ENCODE measurements around the gene SOX13.

The SOX13 gene

DNA sequence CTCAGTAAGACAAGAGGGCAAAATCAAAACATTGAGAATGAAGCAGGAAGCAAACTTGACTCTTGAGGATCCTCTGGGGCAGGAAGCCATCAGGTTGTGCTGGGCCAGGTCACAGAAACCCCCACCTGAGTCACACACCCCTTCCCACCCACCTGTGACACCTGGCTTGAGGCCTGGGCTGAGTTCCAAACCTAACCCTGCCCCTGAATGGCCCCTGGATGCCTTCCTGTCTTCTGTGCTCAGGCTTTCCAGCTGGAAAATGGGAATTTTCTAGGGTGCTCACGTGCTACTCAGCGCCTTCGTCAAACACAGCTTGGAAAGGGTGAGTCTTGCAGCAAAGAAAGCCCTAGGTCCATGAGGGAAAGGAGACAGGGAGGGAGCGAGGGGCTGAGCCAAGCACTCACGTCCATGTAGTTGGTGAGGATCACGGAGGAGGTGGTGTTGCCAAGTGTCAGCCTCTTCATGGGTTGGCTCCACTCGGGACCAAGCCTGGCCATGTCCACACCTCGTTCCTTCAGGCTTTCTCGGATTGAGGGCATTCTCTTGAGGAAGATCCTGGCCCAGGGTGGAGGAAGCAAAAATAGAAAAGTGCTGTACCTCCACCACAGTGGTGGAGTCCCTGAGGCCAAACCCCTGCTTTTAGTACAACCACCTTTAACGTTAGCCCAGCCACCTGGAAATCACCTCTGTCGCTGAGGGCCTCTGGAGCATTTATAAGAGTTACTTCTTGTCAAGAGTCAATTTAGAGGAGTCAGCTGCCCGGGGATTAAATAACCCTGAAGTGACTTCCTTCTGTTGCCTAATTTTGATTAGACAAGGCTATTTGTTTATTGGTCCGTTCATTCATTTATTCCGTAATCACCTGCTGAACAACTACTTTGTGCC is 88.9 kb downstream of the SOX13 start:
- H3K36me3 Mint-ChIP-seq (ENCODE audit: low read depth), result no peaks in the 10 kb centered on the region
- H3K4me1 Mint-ChIP-seq (ENCODE audit: low read depth), result no peaks in the 10 kb centered on the region
- DNase-seq (ENCODE audit: low spot score), result no peak
- peaks cover 2% of the 10 kb centered on the region for H3K27me3 Mint-ChIP-seq (ENCODE audit: low read depth)
- H3K27ac Mint-ChIP-seq, result no peak overlapping the region
- no peaks in the 10 kb centered on the region for H3K9me3 Mint-ChIP-seq
- H3K4me3 Mint-ChIP-seq, result no peak overlapping the region

DNA sequence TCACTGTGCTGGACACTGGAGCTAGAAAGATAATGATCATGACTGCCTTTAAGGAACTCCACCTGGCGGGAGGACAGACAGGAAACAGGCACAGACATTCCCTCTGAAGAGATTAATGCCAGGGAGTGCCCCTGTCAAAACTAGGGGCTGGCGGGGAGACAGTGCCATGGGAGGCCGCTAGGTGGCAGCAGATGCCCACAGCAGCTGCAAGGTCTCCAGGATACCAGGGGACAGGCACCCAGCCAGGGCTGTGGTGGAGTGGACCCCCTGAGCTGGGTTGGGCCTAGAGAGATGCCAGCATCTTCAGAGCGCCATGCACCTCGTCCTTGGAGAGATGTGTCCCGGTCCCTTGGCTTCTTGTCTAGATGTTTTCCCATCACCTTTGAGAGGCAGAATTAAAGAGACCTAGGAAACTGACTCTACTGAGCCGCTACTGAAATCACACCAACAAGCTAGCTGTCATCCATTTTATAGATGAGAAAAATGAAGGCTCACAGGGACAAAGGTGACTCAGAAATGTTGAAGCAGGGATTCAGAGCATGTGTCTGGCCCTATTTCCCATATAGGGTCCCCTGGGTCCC is 89.7 kb downstream of the SOX13 start:
- Mint-ChIP-seq H3K4me3 (no peak overlapping the region), H3K9me3 (peaks cover 6% of the 10 kb centered on the region), H3K27me3 (ENCODE audit: low read depth) (peaks cover 2% of the 10 kb centered on the region), H3K36me3 (ENCODE audit: low read depth) (no peaks in the 10 kb centered on the region), H3K4me1 (ENCODE audit: low read depth) (no peaks in the 10 kb centered on the region), H3K27ac (no peak overlapping the region)
- peak; percentile 64 for DNase-seq (ENCODE audit: low spot score)

DNA sequence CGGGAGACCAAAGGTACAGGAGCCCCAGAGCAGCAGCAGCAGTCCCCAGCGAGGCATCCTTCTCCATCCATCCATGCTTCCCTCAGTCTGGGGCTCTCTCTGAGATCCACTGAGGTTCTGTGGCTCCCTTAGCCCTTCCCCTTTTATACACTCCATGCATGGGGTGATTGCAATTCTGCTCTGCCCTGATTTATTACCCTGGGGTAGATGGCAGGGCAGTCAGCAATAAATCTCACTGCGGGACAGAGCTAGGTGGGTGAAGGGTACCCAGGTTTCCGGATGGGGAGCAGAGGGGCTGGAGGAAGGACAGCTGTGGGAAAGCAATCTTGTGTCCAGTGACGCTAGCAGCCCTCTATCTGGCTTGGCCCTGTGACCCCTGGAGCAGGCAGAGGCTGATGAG is 93.3 kb downstream of the SOX13 start, which contains the start of gene REN:
Gene REN, minus strand, starts transcription at position 119 of the 400 bp plus-strand sequence. Its CDS starts 44 bp downstream, at position 75.
- Mint-ChIP-seq H3K4me3 (no peak within 1 kb of the TSS), H3K27me3 (ENCODE audit: low read depth) (peaks cover 2% of the 10 kb centered on the region), H3K36me3 (ENCODE audit: low read depth) (no peaks in the 10 kb centered on the region), H3K27ac (no peak within 1 kb of the TSS), H3K9me3 (peaks cover 34% of the 10 kb centered on the region), H3K4me1 (ENCODE audit: low read depth) (no peaks in the 10 kb centered on the region)
- no peak for DNase-seq (ENCODE audit: low spot score)

DNA sequence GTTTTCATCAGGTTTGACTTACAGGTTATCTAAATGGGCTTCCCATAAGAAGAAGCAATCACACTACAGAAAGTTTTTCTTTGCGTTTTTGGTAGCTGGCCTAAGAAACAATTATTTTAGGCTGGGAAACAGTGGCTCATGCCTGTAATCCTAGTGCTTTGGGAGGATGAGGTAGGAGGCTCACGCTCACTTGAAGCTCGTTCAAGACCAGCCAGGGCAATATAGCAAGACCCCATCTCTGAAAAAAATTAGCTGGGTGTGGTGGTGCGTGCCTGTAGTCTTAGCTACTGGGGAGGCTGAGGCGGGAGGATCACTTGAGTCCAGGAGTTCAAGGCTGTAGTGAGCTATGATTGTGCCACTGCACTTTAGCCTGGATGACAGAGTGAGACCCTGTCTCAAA is 94.8 kb downstream of the SOX13 start:
- Mint-ChIP-seq H3K27me3 (ENCODE audit: low read depth) (no peaks in the 10 kb centered on the region), H3K36me3 (ENCODE audit: low read depth) (no peaks in the 10 kb centered on the region), H3K4me1 (ENCODE audit: low read depth) (no peaks in the 10 kb centered on the region), H3K27ac (no peak overlapping the region), H3K4me3 (no peak overlapping the region), H3K9me3 (peaks cover 46% of the 10 kb centered on the region)
- no peak for DNase-seq (ENCODE audit: low spot score)

GRCh38 chr1:204169858-204170257 is 96.9 kb downstream of the SOX13 start:
- no peak overlapping the region for H3K27ac Mint-ChIP-seq
- no peaks in the 10 kb centered on the region for H3K4me1 Mint-ChIP-seq (ENCODE audit: low read depth)
- no peak for DNase-seq (ENCODE audit: low spot score)
- H3K4me3 Mint-ChIP-seq, result no peak overlapping the region
- peaks cover 50% of the 10 kb centered on the region for H3K9me3 Mint-ChIP-seq
- no peaks in the 10 kb centered on the region for H3K36me3 Mint-ChIP-seq (ENCODE audit: low read depth)
- H3K27me3 Mint-ChIP-seq (ENCODE audit: low read depth), result no peaks in the 10 kb centered on the region

DNA sequence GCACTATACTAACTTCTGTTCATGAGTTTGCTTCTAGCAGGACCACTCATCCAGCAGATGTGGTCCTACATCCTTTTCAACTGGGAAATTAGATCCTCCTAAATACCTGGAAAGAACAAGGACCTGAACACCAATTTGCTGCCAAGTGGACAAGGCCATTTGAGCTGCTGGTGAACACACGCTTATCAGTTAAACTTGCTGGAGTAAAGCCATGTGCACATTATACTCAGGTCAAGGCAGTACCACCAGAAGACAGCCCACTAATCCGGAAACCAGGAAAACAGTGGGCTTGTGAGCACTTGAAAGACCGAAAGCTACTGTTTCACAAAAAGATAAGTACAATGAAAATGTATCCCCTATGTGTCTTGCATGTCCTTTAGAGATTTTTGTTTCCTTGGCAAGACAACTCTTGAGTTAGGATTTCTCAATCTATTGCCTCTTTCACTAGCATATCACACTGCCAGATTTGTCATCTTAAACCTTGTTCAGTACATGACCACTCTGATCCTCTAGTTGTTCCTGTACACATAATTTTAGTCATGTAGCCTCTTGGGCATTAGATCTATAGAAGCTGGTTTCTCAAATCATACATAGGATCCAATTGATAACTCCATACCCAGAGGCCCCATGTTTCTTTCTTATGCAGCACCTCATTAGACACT is 97.7 kb downstream of the SOX13 start:
- Mint-ChIP-seq H3K4me1 (ENCODE audit: low read depth) (no peaks in the 10 kb centered on the region), H3K27ac (no peak overlapping the region), H3K4me3 (no peak overlapping the region), H3K36me3 (ENCODE audit: low read depth) (no peaks in the 10 kb centered on the region), H3K27me3 (ENCODE audit: low read depth) (no peaks in the 10 kb centered on the region), H3K9me3 (peaks cover 50% of the 10 kb centered on the region)
- DNase-seq (ENCODE audit: low spot score), result no peak

- Mint-ChIP-seq H3K4me3 (no peak overlapping the region), H3K9me3 (peaks cover 50% of the 10 kb centered on the region), H3K27me3 (ENCODE audit: low read depth) (no peaks in the 10 kb centered on the region), H3K27ac (no peak overlapping the region), H3K36me3 (ENCODE audit: low read depth) (no peaks in the 10 kb centered on the region), H3K4me1 (ENCODE audit: low read depth) (no peaks in the 10 kb centered on the region)
- DNase-seq (ENCODE audit: low spot score), result no peak
Measured at GRCh38 chr1:204171751-204172178, 98.8 kb downstream of the SOX13 start.

DNA sequence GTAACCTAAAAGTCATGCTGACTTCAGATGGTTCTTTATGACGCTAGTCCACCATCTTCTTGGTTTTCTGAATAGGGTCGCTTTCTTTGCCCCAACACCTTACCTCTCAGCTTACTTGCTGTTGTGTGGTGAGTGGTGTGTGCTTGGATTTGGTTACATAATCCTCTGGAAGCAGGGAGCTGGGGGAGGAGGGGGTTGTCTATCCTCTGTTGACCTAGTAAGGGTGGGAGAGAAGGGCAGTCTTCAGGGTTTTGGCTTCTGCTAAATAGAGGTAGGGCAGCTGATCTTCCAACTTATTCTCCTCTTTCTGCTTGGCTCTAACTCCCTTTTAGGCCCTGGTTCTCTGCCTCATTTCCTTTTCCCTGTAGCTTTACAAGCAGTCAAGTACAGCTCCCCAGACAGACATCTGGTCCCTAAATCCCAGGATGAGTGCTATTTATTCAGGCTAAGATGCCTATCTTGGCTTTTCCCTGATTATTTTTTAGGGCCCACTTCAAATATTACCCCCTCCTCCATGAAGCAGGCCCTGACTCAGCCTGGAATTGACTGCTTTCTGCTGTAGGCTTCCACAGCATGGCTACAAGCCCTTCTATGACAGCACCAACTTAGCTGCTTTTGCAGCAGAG is 99.6 kb downstream of the SOX13 start:
- Mint-ChIP-seq H3K27ac (no peak overlapping the region), H3K9me3 (peaks cover 44% of the 10 kb centered on the region), H3K4me1 (ENCODE audit: low read depth) (no peaks in the 10 kb centered on the region), H3K27me3 (ENCODE audit: low read depth) (no peaks in the 10 kb centered on the region), H3K4me3 (no peak overlapping the region), H3K36me3 (ENCODE audit: low read depth) (no peaks in the 10 kb centered on the region)
- no peak for DNase-seq (ENCODE audit: low spot score)

GRCh38 chr1:204174958-204175357 is 102.0 kb downstream of the SOX13 start:
- Mint-ChIP-seq H3K9me3 (peaks cover 25% of the 10 kb centered on the region), H3K36me3 (ENCODE audit: low read depth) (no peaks in the 10 kb centered on the region)
- no peak for DNase-seq (ENCODE audit: low spot score)

GRCh38 chr1:204176049-204176448 is 103.1 kb downstream of the SOX13 start:
- peaks cover 2% of the 10 kb centered on the region for H3K27me3 Mint-ChIP-seq (ENCODE audit: low read depth)
- DNase-seq (ENCODE audit: low spot score), result no peak
- H3K4me3 Mint-ChIP-seq, result no peak overlapping the region
- H3K4me1 Mint-ChIP-seq (ENCODE audit: low read depth), result no peaks in the 10 kb centered on the region
- no peaks in the 10 kb centered on the region for H3K36me3 Mint-ChIP-seq (ENCODE audit: low read depth)
- no peak overlapping the region for H3K27ac Mint-ChIP-seq
- peaks cover 15% of the 10 kb centered on the region for H3K9me3 Mint-ChIP-seq

More at GRCh38 chr1:204174958-204175357, 102.0 kb downstream of the SOX13 start:
- Mint-ChIP-seq H3K27ac (no peak overlapping the region), H3K27me3 (ENCODE audit: low read depth) (peaks cover 2% of the 10 kb centered on the region), H3K4me1 (ENCODE audit: low read depth) (no peaks in the 10 kb centered on the region), H3K4me3 (no peak overlapping the region)

- Mint-ChIP-seq H3K27me3 (ENCODE audit: low read depth) (peaks cover 2% of the 10 kb centered on the region), H3K27ac (no peak overlapping the region), H3K4me1 (ENCODE audit: low read depth) (no peaks in the 10 kb centered on the region), H3K36me3 (ENCODE audit: low read depth) (no peaks in the 10 kb centered on the region), H3K9me3 (peaks cover 6% of the 10 kb centered on the region), H3K4me3 (no peak overlapping the region)
- DNase-seq (ENCODE audit: low spot score), result no peak
Measured at GRCh38 chr1:204177133-204177532, 104.2 kb downstream of the SOX13 start.
